ENCODE data around the gene HCFC1R1. TPM values are rescaled to one million over a fixed set of nuclear protein-coding genes. Genes with fewer than 3 reads are reported as not detected.

HCFC1R1 gene
- polyA plus RNA-seq, 1 experiment: 51.6 TPM

DNA sequence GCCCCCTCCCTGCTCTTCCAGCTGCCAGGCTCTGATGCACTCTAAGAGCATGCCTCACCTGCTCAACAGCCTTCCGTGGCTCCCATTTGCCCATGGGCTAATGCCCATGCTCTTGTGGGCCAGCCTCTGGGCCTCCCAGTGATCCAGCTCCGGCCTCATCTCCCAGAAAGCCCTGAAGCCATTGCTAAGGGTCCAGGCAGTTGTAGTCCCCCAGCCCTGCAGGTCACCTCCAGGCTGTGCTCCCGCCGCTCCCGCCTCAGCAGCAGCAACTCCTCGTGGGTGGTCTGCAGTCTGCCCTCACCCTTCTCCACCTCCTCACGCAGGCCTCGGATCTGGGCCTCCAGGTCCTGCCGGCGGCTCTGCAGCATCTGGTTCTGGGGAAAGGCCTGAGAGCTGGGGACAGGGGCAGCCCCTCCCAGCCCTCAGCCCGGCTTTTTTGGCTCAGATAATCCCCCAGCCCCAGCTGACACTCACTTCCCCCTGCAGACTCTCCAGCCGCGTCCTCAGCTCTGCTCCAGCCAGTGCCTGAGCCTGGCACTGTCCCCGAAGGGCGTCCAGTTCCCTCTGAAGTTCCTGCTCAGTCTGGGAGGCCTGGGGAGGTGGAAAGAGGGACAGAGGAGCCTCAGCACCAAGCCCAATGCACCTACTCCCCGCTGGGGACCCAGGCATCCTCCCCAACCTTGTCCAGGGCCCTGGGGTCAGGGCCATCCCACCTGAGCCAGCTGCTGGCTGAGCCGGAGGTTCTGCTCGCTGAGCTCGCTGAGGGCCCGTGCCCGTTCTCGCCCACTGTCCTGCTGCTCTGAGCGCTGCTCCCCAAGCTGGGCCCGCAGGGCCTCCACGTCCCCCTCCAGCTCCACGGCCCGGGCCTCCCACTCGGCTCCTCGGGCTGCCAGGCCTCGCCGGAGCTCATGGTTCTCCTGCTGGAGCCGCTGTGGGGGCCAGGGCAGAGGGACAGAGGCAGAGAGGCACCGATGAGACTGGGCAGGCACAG lies 6.8 kb upstream of the HCFC1R1 start:
- no peaks in the 10 kb centered on the region; the same call in 1 of the 2 replicates for H3K9me3 ChIP-seq (ENCODE audit: control insufficient read depth, insufficient read depth, low read length)
- no peak for DNase-seq (ENCODE audit: low read depth, low spot score)
- CTCF ChIA-PET: interaction anchor here (0.5 to 3.8 kb wide), 18 partner anchors 8 to 1071 kb away, joined by 3 to 27 read pairs (median 8); partner anchors contain the start of genes HCFC1R1 and TNFRSF12A
- H3K4me3 ChIP-seq (ENCODE audit: low read depth, low read length): no peak overlapping the region
- TF ChIP-seq CTCF (IDR thresholded peaks at IDR 0.05; ENCODE audit: low read depth, low read length): no peak
- no peak overlapping the region for H3K27ac ChIP-seq (ENCODE audit: low read depth, low read length)
- H3K27me3 ChIP-seq (ENCODE audit: control insufficient read depth, insufficient read depth, low read length): peaks cover 54% of the 10 kb centered on the region
- POLR2A ChIA-PET: interaction anchor here (0.6 to 2.4 kb wide), 3 partner anchors 9 to 137 kb away, joined by 3 to 30 read pairs (median 3); partner anchors contain the start of gene TNFRSF12A

DNA sequence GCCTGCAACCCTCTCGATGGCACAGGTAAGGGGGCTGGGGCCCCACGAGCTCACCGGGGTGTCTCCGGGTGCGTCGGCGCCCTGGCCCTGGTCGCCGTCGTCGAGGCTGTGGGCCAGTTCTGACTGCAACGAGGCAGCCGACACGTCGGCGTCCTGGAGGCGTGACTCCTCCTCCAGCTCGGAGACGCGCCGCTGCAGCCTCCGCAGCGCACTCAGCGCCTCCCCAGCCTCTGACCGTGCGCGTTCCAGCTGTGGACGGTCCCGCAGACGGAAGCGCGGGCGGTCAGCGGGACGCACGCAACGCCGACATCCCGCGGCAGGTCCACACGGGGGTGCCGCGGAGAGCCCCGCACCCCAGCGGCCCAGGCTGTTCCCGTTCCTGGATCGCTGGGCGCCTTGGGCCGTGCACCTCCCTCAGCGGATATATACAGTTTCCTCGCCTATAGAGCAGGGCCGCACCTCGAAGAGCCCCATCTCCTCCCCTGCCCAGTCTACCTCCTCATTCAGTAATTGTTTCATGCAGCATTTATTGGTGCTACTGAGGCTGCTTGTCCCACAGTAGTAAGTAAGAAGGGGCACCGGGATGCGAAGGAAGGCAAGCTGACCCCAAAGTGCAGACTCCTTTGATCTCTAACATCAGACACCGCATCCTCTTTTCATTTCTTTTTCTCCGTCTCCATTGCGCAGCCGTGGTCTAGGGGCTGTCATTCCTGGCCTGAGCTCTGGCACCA lies 5.9 kb upstream of the HCFC1R1 start:
- no peaks in the 10 kb centered on the region; the same call in 1 of the 2 replicates for H3K9me3 ChIP-seq (ENCODE audit: control insufficient read depth, insufficient read depth, low read length)
- ChIA-PET CTCF (interaction anchor here (1.0 to 2.2 kb wide), 4 partner anchors 10 to 100 kb away, joined by 3 to 12 read pairs (median 5); no protein-coding TSS in a partner anchor), POLR2A (interaction anchor here (0.5 to 1.9 kb wide), 2 partner anchors 9 to 156 kb away, joined by 3 to 10 read pairs; partner anchors contain the start of gene TNFRSF12A)
- no peak for DNase-seq (ENCODE audit: low read depth, low spot score)
- no peak for TF ChIP-seq CTCF (IDR thresholded peaks at IDR 0.05; ENCODE audit: low read depth, low read length)
- peak overlapping the region; percentile 17; the same call in 1 of the 2 replicates for H3K4me3 ChIP-seq (ENCODE audit: low read depth, low read length)
- H3K27me3 ChIP-seq (ENCODE audit: control insufficient read depth, insufficient read depth, low read length): peaks cover 46% of the 10 kb centered on the region
- no peak overlapping the region for H3K27ac ChIP-seq (ENCODE audit: low read depth, low read length)

DNA sequence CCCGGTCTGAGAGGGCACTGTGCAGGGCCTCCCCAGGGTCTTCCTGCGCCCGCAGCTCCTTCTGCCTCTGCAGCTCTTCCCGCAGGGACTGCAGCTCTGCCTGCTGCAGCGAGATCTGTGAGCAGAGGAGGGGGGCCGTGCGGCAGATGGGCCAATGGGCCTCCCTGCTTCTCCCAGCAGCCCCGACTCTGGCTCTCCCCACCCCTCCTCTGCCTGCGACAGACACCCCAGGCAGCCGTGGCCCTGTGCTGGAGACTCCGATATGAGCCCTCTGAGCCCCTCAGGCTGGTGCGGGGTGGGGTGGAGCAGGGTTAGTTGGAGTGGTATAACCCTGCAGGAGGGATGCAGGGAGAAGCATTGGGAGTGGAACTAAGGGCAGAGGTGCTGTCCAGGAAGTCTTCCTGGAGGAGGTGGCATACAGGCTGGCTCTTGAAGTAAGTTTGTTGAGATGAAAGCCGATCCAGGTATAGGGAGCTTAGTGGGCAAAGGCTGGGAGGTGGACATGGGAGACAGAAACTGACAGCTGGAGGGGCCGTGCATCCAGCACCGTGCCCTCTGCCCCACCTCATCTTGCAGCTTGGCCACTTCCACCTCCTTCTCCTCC lies 5.1 kb upstream of the HCFC1R1 start:
- Histone ChIP-seq H3K27me3 (ENCODE audit: control insufficient read depth, insufficient read depth, low read length) (peaks cover 38% of the 10 kb centered on the region), H3K27ac (ENCODE audit: low read depth, low read length) (no peak overlapping the region), H3K4me3 (ENCODE audit: low read depth, low read length) (no peak overlapping the region), H3K9me3 (ENCODE audit: control insufficient read depth, insufficient read depth, low read length) (no peaks in the 10 kb centered on the region; the same call in 1 of the 2 replicates)
- ChIA-PET CTCF (interaction anchor here (0.6 to 2.2 kb wide), 13 partner anchors 9 to 1506 kb away, joined by 3 to 12 read pairs (median 5); no protein-coding TSS in a partner anchor), POLR2A (interaction anchor here (0.5 to 1.9 kb wide), 3 partner anchors 9 to 156 kb away, joined by 3 to 10 read pairs (median 5); partner anchors contain the start of gene TNFRSF12A)
- no peak for TF ChIP-seq CTCF (IDR thresholded peaks at IDR 0.05; ENCODE audit: low read depth, low read length)
- no peak for DNase-seq (ENCODE audit: low read depth, low spot score)

GRCh38 chr16:3027983-3028715 lies 4.4 kb upstream of the HCFC1R1 start:
- peak; percentile 62 for TF ChIP-seq CTCF (IDR thresholded peaks at IDR 0.05; ENCODE audit: low read depth, low read length)
- peaks cover 32% of the 10 kb centered on the region for H3K27me3 ChIP-seq (ENCODE audit: control insufficient read depth, insufficient read depth, low read length)
- ChIA-PET CTCF (interaction anchor here (0.6 to 2.2 kb wide), 14 partner anchors 11 to 1506 kb away, joined by 3 to 12 read pairs (median 4); no protein-coding TSS in a partner anchor), POLR2A (interaction anchor here (0.5 to 1.9 kb wide), 3 partner anchors 8 to 1425 kb away, joined by 3 to 10 read pairs (median 5); partner anchors contain the start of gene TNFRSF12A)
- no peaks in the 10 kb centered on the region; the same call in 1 of the 2 replicates for H3K9me3 ChIP-seq (ENCODE audit: control insufficient read depth, insufficient read depth, low read length)
- no peak overlapping the region for H3K27ac ChIP-seq (ENCODE audit: low read depth, low read length)
- DNase-seq (ENCODE audit: low read depth, low spot score): no peak
- no peak overlapping the region for H3K4me3 ChIP-seq (ENCODE audit: low read depth, low read length)
